Endothelial cell (in vitro differentiated cells): Measurements from ENCODE around the gene NOTCH1. TPM values are rescaled to one million over a fixed set of nuclear protein-coding genes. Genes with fewer than 3 reads are reported as not detected.

Experiments
- DNase-seq: peaks from one replicate; pipeline ENCODE4 v3.0.0; 2021; ENCODE audit warnings: low spot score
- H3K27ac Mint-ChIP-seq: one replicate; pipeline ENCODE4 v1.8.0; 2021; ENCODE audit warnings: mixed read lengths, inconsistent platforms; ENCODE audit not compliant: unreplicated experiment
- H3K27me3 Mint-ChIP-seq: one replicate; pipeline ENCODE4 v1.8.0; 2021; ENCODE audit warnings: mild to moderate bottlenecking, moderate library complexity, mixed read lengths, inconsistent platforms; ENCODE audit not compliant: unreplicated experiment
- H3K36me3 Mint-ChIP-seq: one replicate; pipeline ENCODE4 v1.8.0; 2021; ENCODE audit warnings: mild to moderate bottlenecking, low read depth, mixed read lengths, inconsistent platforms; ENCODE audit not compliant: unreplicated experiment
- H3K4me1 Mint-ChIP-seq: one replicate; pipeline ENCODE4 v1.8.0; 2021; ENCODE audit warnings: mild to moderate bottlenecking, mixed read lengths, inconsistent platforms; ENCODE audit not compliant: unreplicated experiment
- H3K4me3 Mint-ChIP-seq: one replicate; pipeline ENCODE4 v1.8.0; 2021; ENCODE audit warnings: mild to moderate bottlenecking, mixed read lengths, inconsistent platforms; ENCODE audit not compliant: unreplicated experiment
- H3K9me3 Mint-ChIP-seq: one replicate; pipeline ENCODE4 v1.8.0; 2021; ENCODE audit warnings: mixed read lengths, inconsistent platforms; ENCODE audit not compliant: unreplicated experiment
- CTCF ChIP-seq: fragments of 200-600 bp; sonication (generic); IDR thresholded peaks from one replicate; pipeline ENCODE4 v1.5.0; 2021; ENCODE audit warnings: antibody characterized with exemption; ENCODE audit not compliant: unreplicated experiment
- total RNA-seq: library from RNA; stranded (reverse); fragmentation: NEBNext Ultra II Directional; extraction: Animal tissue kit (Norgen Biotek cat#: 25700); gene quantifications from one replicate; pipeline ENCODE4 v1.2.1, GENCODE V29; 2021; ENCODE audit not compliant: unreplicated experiment

NOTCH1 gene
- total RNA-seq, 1 donor from 2014 or later = 312 TPM

GRCh38 chr9:136587145-136587943, 41.5 kb upstream of the NOTCH1 start:
- Mint-ChIP-seq H3K27ac (peak overlapping the region; percentile 70), H3K27me3 (peaks cover 7% of the 10 kb centered on the region), H3K4me3 (peak overlapping the region; percentile 15), H3K4me1 (peaks cover 32% of the 10 kb centered on the region), H3K9me3 (no peaks in the 10 kb centered on the region), H3K36me3 (peaks cover 5% of the 10 kb centered on the region)
- DNase-seq = peak; percentile 80
- no peak for TF ChIP-seq CTCF

GRCh38 chr9:136586391-136586953, 40.6 kb upstream of the NOTCH1 start:
- H3K27ac Mint-ChIP-seq = peak overlapping the region; percentile 74

GRCh38 chr9:136585531-136586120, 39.8 kb upstream of the NOTCH1 start:
- H3K36me3 Mint-ChIP-seq = peaks cover 5% of the 10 kb centered on the region
- H3K9me3 Mint-ChIP-seq = no peaks in the 10 kb centered on the region
- peaks cover 32% of the 10 kb centered on the region for H3K4me1 Mint-ChIP-seq
- H3K27me3 Mint-ChIP-seq = peaks cover 3% of the 10 kb centered on the region
- no peak overlapping the region for H3K4me3 Mint-ChIP-seq
- no peak for DNase-seq
- no peak overlapping the region for H3K27ac Mint-ChIP-seq
- no peak for TF ChIP-seq CTCF

More at GRCh38 chr9:136586391-136586953, 40.6 kb upstream of the NOTCH1 start:
- no peak for TF ChIP-seq CTCF
- peaks cover 32% of the 10 kb centered on the region for H3K4me1 Mint-ChIP-seq
- peak overlapping the region; percentile 81 for H3K4me3 Mint-ChIP-seq
- DNase-seq = no peak
- H3K27me3 Mint-ChIP-seq = peaks cover 7% of the 10 kb centered on the region
- peaks cover 5% of the 10 kb centered on the region for H3K36me3 Mint-ChIP-seq
- no peaks in the 10 kb centered on the region for H3K9me3 Mint-ChIP-seq

GRCh38 chr9:136584934-136585333, 39.1 kb upstream of the NOTCH1 start:
- no peak for DNase-seq
- H3K36me3 Mint-ChIP-seq = peaks cover 5% of the 10 kb centered on the region
- TF ChIP-seq CTCF = no peak
- H3K4me1 Mint-ChIP-seq = peaks cover 33% of the 10 kb centered on the region
- no peak overlapping the region for H3K4me3 Mint-ChIP-seq
- H3K27me3 Mint-ChIP-seq = peaks cover 3% of the 10 kb centered on the region
- H3K27ac Mint-ChIP-seq = no peak overlapping the region
- no peaks in the 10 kb centered on the region for H3K9me3 Mint-ChIP-seq
